ENCODE data around the gene DCBLD1. TPM values are rescaled to one million over a fixed set of nuclear protein-coding genes. Genes with fewer than 3 reads are reported as not detected.

Gene DCBLD1
- total RNA-seq, 1 donor from 2014 or later = 14.2 TPM

DNA sequence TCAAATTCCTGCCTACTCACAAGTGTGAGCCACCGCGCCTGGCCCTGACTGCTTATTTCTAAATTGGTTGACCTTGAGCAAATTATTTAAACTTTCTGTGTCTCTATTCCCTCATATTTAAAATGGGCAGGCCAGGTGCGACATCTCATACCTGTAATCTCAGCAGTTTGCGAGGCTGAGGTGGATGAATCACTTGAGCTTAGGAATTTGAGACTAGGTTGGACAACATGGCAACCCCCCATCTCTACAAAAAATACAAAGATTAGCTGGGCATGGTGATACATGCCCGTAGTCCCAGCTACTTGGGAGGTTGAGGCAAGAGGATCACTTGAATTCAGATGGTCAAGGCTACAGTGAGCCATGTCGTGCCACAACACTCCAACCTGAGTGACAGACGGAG is 26.5 kb downstream of the DCBLD1 start:
- no peak for TF ChIP-seq POLR2A (IDR thresholded peaks at IDR 0.05)
- TF ChIP-seq POLR2AphosphoS5 (IDR thresholded peaks at IDR 0.05; ENCODE audit: insufficient read depth in 1 of 2, low read depth in 1 of 2) = no peak
- TF ChIP-seq, protein P1, sequence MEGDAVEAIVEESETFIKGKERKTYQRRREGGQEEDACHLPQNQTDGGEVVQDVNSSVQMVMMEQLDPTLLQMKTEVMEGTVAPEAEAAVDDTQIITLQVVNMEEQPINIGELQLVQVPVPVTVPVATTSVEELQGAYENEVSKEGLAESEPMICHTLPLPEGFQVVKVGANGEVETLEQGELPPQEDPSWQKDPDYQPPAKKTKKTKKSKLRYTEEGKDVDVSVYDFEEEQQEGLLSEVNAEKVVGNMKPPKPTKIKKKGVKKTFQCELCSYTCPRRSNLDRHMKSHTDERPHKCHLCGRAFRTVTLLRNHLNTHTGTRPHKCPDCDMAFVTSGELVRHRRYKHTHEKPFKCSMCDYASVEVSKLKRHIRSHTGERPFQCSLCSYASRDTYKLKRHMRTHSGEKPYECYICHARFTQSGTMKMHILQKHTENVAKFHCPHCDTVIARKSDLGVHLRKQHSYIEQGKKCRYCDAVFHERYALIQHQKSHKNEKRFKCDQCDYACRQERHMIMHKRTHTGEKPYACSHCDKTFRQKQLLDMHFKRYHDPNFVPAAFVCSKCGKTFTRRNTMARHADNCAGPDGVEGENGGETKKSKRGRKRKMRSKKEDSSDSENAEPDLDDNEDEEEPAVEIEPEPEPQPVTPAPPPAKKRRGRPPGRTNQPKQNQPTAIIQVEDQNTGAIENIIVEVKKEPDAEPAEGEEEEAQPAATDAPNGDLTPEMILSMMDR (IDR thresholded peaks at IDR 0.05) = no peak
- Histone ChIP-seq H3K9me3 (no peaks in the 10 kb centered on the region), H3K4me1 (peaks cover 23% of the 10 kb centered on the region), H3K27ac (no peak overlapping the region), H3K36me3 (peaks cover 0 to 10% of the 10 kb centered on the region in 2 donors), H3K27me3 (no peaks in the 10 kb centered on the region), H3K4me3 (no peak overlapping the region)
- intact Hi-C loops (cut with DNase I) = no loop called here
- no peak for DNase-seq (ENCODE audit: extremely low spot score in 2 of 2)

DNA sequence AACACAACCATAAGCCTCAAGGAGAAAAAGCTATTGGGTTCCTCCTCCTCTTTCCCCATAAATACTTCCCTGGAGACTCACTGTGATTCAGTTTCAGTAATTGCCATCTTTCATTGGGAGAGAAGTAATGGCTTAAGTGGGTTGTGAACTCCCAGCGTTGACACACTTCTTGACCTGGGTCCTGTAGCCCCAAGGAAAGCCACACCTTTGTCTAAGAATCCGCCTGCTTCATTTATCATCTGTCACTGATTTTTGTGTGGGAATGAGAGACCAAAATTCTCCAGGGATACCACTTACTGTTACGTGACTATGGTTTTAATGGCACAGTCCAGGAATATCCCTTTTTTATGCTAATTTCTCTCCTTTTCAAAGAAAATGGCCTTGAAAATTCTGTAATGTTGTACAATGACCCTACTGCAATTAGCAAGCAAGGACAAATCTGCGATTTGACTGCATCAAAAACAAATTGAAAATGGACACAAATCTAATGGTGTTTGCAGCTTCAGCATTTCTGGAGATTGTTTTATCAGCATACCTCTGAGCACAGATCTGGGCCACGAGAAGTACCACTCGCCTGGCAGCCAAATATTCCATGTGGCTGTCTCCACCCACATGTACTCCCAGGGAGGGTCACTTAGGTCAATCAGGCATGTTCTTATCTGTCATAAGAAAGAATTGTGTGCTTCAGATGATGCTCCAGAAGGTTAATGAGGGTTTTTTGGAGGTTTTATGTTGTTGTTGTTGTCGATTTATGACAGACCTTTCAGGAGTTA is 29.8 kb downstream of the DCBLD1 start:
- Histone ChIP-seq H3K27ac (no peak overlapping the region), H3K4me1 (peaks cover 11% of the 10 kb centered on the region), H3K4me3 (no peak overlapping the region), H3K27me3 (no peaks in the 10 kb centered on the region), H3K9me3 (no peaks in the 10 kb centered on the region), H3K36me3 (no peaks in the 10 kb centered on the region)
- TF ChIP-seq, protein P1 (IDR thresholded peaks at IDR 0.05) = no peak
- TF ChIP-seq POLR2AphosphoS5 (IDR thresholded peaks at IDR 0.05; ENCODE audit: insufficient read depth in 1 of 2, low read depth in 1 of 2) (no peak), POLR2A (IDR thresholded peaks at IDR 0.05) (no peak)
- intact Hi-C loops (cut with DNase I) = no loop called here
- no peak for DNase-seq (ENCODE audit: extremely low spot score in 2 of 2)

DNA sequence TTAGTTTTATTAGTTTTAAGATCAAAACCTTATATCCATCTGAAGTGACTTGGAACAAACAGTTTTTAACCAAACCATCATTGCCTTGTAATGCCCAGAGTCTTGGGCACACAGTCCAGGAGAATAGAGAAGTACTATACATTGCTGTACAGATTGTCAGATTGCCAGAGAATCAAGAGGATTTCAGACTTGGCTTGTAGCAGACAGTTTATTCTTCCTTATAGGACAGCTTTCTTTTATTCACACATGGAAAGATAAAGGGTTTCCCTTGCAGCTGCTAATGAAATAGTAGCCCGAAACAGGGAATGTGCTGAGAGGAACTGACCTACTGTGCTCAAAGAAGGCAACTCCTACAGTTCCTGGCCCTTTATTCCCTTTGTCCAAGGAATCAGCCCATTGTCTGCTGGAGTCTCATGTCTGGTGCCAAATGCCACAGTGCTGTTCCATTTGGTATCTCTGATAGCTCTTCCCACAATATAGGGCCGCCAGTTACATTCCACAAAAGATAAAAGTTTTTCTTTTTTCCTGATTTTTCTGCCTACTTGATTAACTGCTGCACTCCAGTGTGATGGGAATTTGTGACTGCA is 30.6 kb downstream of the DCBLD1 start:
- no peak overlapping the region for H3K4me3 ChIP-seq

DNA sequence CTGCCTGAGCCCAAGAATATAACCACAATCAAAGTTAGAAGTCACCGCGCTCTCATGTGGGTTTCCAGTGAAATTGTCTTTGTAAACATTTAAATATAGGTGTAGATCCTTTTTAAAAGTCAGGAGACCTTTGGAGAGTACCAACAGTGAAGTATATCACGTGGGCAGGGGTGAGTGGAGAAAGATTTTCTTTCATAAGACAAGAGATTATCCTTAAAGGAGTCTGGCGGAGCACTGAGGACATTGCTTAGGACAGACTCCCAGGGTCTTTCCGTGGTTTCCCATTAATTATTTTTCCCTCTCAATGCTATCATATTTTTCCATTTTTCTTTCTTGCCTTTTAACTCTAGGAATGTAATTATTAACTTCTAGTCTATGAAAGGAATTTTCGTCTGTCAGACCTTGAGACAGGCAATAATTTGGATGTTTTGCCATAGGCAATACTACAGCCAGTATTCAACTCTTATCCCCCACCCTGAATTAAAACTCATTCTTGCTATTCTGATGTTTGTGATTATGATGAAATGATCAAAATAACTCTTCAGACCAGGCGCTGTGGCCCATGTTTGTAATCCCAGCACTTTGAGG is 31.4 kb downstream of the DCBLD1 start:
- intact Hi-C loops (cut with DNase I) = no loop called here

More for the DNA sequence above, 30.6 kb downstream of the DCBLD1 start:
- Histone ChIP-seq H3K36me3 (no peaks in the 10 kb centered on the region), H3K27ac (no peak overlapping the region), H3K27me3 (no peaks in the 10 kb centered on the region), H3K4me1 (peaks cover 11% of the 10 kb centered on the region), H3K9me3 (no peaks in the 10 kb centered on the region)
- no peak for DNase-seq (ENCODE audit: extremely low spot score in 2 of 2)
- intact Hi-C loops (cut with DNase I) = no loop called here
- TF ChIP-seq, protein P1 (IDR thresholded peaks at IDR 0.05) = no peak
- TF ChIP-seq POLR2A (IDR thresholded peaks at IDR 0.05) = no peak
- no peak for TF ChIP-seq POLR2AphosphoS5 (IDR thresholded peaks at IDR 0.05; ENCODE audit: insufficient read depth in 1 of 2, low read depth in 1 of 2)

More for the DNA sequence above, 31.4 kb downstream of the DCBLD1 start:
- Histone ChIP-seq H3K27ac (no peak overlapping the region), H3K9me3 (no peaks in the 10 kb centered on the region), H3K36me3 (no peaks in the 10 kb centered on the region), H3K4me3 (no peak overlapping the region), H3K4me1 (peaks cover 11% of the 10 kb centered on the region), H3K27me3 (no peaks in the 10 kb centered on the region)
- no peak for TF ChIP-seq POLR2AphosphoS5 (IDR thresholded peaks at IDR 0.05; ENCODE audit: insufficient read depth in 1 of 2, low read depth in 1 of 2)
- no peak for TF ChIP-seq POLR2A (IDR thresholded peaks at IDR 0.05)
- TF ChIP-seq, protein P1 (IDR thresholded peaks at IDR 0.05) = no peak
- DNase-seq (ENCODE audit: extremely low spot score in 2 of 2) = no peak
